ENCODE data around the gene YDJC. TPM values are rescaled to one million over a fixed set of nuclear protein-coding genes. Genes with fewer than 3 reads are reported as not detected.

YDJC gene
- total and polyA plus RNA-seq, 9 of the 15 experiments (the other 6 are each of a cell fraction or from before 2014, with no cell fraction given), result 13.5 to 871 (median 164) TPM

- TF ChIP-seq BRCA1 (IDR thresholded peaks at IDR 0.05) (no peak), BRCA1 (CRISPR knock-in tag; IDR thresholded peaks at IDR 0.05) (no peak), CREBBP (IDR thresholded peaks at IDR 0.05; ENCODE audit: low read depth, low read length) (no peak), FOXA3 (CRISPR knock-in tag; conservative IDR thresholded peaks at IDR 0.05 in 1 of 2, IDR thresholded peaks at IDR 0.05 in 1 of 2) (no peak), SP2 (IDR thresholded peaks at IDR 0.05; ENCODE audit: extremely low read depth, low read depth, low read length, poor library complexity, severe bottlenecking) (no peak), MXD1 (CRISPR knock-in tag; IDR thresholded peaks at IDR 0.05; ENCODE audit: borderline replicate concordance, poor library complexity, severe bottlenecking) (no peak), ZHX1 (conservative IDR thresholded peaks at IDR 0.05; ENCODE audit: low read length) (0 out of 2 replicates have a peak, but pooled peaks have one; percentile 27), GABPB2 (CRISPR knock-in tag; conservative IDR thresholded peaks at IDR 0.05) (no peak), ZNF41 (CRISPR knock-in tag; conservative IDR thresholded peaks at IDR 0.05) (no peak), OTX1 (CRISPR knock-in tag; IDR thresholded peaks at IDR 0.05) (no peak), RAD21 (CRISPR knock-in tag; conservative IDR thresholded peaks at IDR 0.05 in 1 of 2, IDR thresholded peaks at IDR 0.05 in 1 of 2) (peak; percentile 53 to 97; a peak in 3 of 4 replicates), NUFIP1 (IDR thresholded peaks at IDR 0.05; ENCODE audit: partially characterized antibody) (no peak), ETS2 (tag; IDR thresholded peaks at IDR 0.05; ENCODE audit: borderline replicate concordance, poor library complexity, severe bottlenecking) (no peak), ZFPM2 (CRISPR knock-in tag; IDR thresholded peaks at IDR 0.05) (no peak), RBM15 (IDR thresholded peaks at IDR 0.05; ENCODE audit: insufficient read depth, low read length) (no peak), ZNF785 (CRISPR knock-in tag; IDR thresholded peaks at IDR 0.05) (no peak), ETV1 (tag; conservative IDR thresholded peaks at IDR 0.05; ENCODE audit: low read depth) (peak; percentile 54; the same call in 1 of the 2 replicates), ZNF212 (CRISPR knock-in tag; IDR thresholded peaks at IDR 0.05) (no peak), ZNF316 (IDR thresholded peaks at IDR 0.05) (no peak), ARNT (IDR thresholded peaks at IDR 0.05) (no peak), YY1 (IDR thresholded peaks at IDR 0.05; ENCODE audit: borderline replicate concordance in 1 of 3, control insufficient read depth in 1 of 3, extremely low read depth in 1 of 3, insufficient read depth in 3 of 3, insufficient read length in 1 of 3, insufficient replicate concordance in 2 of 3, low read depth in 1 of 3, low read length in 2 of 3) (peak in 1 of 3 experiments; percentile 52), FOXO4 (CRISPR knock-in tag; IDR thresholded peaks at IDR 0.05) (0 out of 2 replicates have a peak, but pooled peaks have one; percentile 22)
These were observed 36.2 kb downstream of the YDJC start (continued) for GRCh38 chr22:21593406-21594232.

Measured in K562 (cell line).